ENCODE results near the gene PHF11. TPM values are rescaled to one million over a fixed set of nuclear protein-coding genes. Genes with fewer than 3 reads are reported as not detected.

The PHF11 gene
- polyA plus RNA-seq, 3 donors = 63.4 to 68.8 (median 68.4) TPM

GRCh38 chr13:49454388-49455006 is 41.3 kb upstream of the PHF11 start:
- peaks cover 7% of the 10 kb centered on the region for H3K4me1 Mint-ChIP-seq
- no peak overlapping the region for H3K4me3 ChIP-seq (replicated peaks in 1 of 3; ENCODE audit: low read depth in 2 of 3, low read length in 3 of 3)

GRCh38 chr13:49455007-49455398 is 40.8 kb upstream of the PHF11 start:
- H3K4me1 ChIP-seq (ENCODE audit: control insufficient read depth in 1 of 2, insufficient read depth in 2 of 2, low read length in 2 of 2) = no peaks in the 10 kb centered on the region
- H3K27ac Mint-ChIP-seq = no peak overlapping the region
- peaks cover 22 to 23% of the 10 kb centered on the region in 2 donors for H3K36me3 Mint-ChIP-seq
- DNase-seq = no peak
- H3K4me3 Mint-ChIP-seq = no peak overlapping the region
- H3K36me3 ChIP-seq (replicated peaks in 1 of 2; ENCODE audit: control insufficient read depth in 1 of 2, insufficient read depth in 2 of 2, low read length in 2 of 2) = peaks cover 4 to 22% of the 10 kb centered on the region in 2 donors
- TF ChIP-seq CTCF (IDR thresholded peaks at IDR 0.05) = no peak
- no peaks in the 10 kb centered on the region for H4K20me1 ChIP-seq (ENCODE audit: insufficient read depth, low read length)
- H3K79me2 ChIP-seq (ENCODE audit: insufficient read depth, low read length) = peaks cover 13% of the 10 kb centered on the region
- H3K9me3 Mint-ChIP-seq = no peaks in the 10 kb centered on the region
- no peak overlapping the region for H2AFZ ChIP-seq (ENCODE audit: insufficient read depth, low read depth, low read length, poor library complexity, severe bottlenecking)
- H3K9ac ChIP-seq (ENCODE audit: insufficient read depth, low read length, poor library complexity, severe bottlenecking) = no peak overlapping the region
- peaks cover 6% of the 10 kb centered on the region for H3K4me1 Mint-ChIP-seq
- no peaks in the 10 kb centered on the region for H3K27me3 Mint-ChIP-seq (ENCODE audit: low read depth in 3 of 3)
- no peak overlapping the region for H3K4me2 ChIP-seq (replicated peaks; ENCODE audit: extremely low read depth, low read length, poor library complexity, severe bottlenecking)
- H3K4me3 ChIP-seq (replicated peaks in 1 of 3; ENCODE audit: low read depth in 2 of 3, low read length in 3 of 3) = no peak overlapping the region
- H3K27me3 ChIP-seq (ENCODE audit: control insufficient read depth in 2 of 2, insufficient read depth in 2 of 2, low read length in 2 of 2) = no peaks in the 10 kb centered on the region
- H3K9me3 ChIP-seq (replicated peaks in 1 of 2; ENCODE audit: control insufficient read depth in 1 of 2, insufficient read depth in 1 of 2, low read length in 2 of 2) = no peaks in the 10 kb centered on the region
- no peak overlapping the region for H3K27ac ChIP-seq (ENCODE audit: low read depth in 1 of 2, low read length in 2 of 2)
- intact Hi-C loops (cut with micrococcal nuclease) = no loop called here

More at GRCh38 chr13:49454388-49455006, 41.3 kb upstream of the PHF11 start:
- H3K4me2 ChIP-seq (replicated peaks; ENCODE audit: extremely low read depth, low read length, poor library complexity, severe bottlenecking) = no peak overlapping the region
- H3K4me1 ChIP-seq (ENCODE audit: control insufficient read depth in 1 of 2, insufficient read depth in 2 of 2, low read length in 2 of 2) = no peaks in the 10 kb centered on the region
- peaks cover 18% of the 10 kb centered on the region for H3K79me2 ChIP-seq (ENCODE audit: insufficient read depth, low read length)
- DNase-seq = no peak
- H3K9ac ChIP-seq (ENCODE audit: insufficient read depth, low read length, poor library complexity, severe bottlenecking) = no peak overlapping the region
- H2AFZ ChIP-seq (ENCODE audit: insufficient read depth, low read depth, low read length, poor library complexity, severe bottlenecking) = no peak overlapping the region
- Mint-ChIP-seq H3K9me3 (no peaks in the 10 kb centered on the region), H3K36me3 (peaks cover 22% of the 10 kb centered on the region in 2 donors), H3K4me3 (no peak overlapping the region), H3K27ac (no peak overlapping the region), H3K27me3 (ENCODE audit: low read depth in 3 of 3) (no peaks in the 10 kb centered on the region)
- no peak for TF ChIP-seq CTCF (IDR thresholded peaks at IDR 0.05)
- H3K27ac ChIP-seq (ENCODE audit: low read depth in 1 of 2, low read length in 2 of 2) = no peak overlapping the region
- H4K20me1 ChIP-seq (ENCODE audit: insufficient read depth, low read length) = no peaks in the 10 kb centered on the region
- WGBS (ENCODE audit: insufficient coverage) = no CpG with 5 or more reads among the region's 4 CpGs
- peaks cover 4 to 21% of the 10 kb centered on the region in 2 donors for H3K36me3 ChIP-seq (replicated peaks in 1 of 2; ENCODE audit: control insufficient read depth in 1 of 2, insufficient read depth in 2 of 2, low read length in 2 of 2)
- intact Hi-C loops (cut with micrococcal nuclease) = no loop called here
- no peaks in the 10 kb centered on the region for H3K27me3 ChIP-seq (ENCODE audit: control insufficient read depth in 2 of 2, insufficient read depth in 2 of 2, low read length in 2 of 2)
- H3K9me3 ChIP-seq (replicated peaks in 1 of 2; ENCODE audit: control insufficient read depth in 1 of 2, insufficient read depth in 1 of 2, low read length in 2 of 2) = no peaks in the 10 kb centered on the region

All from CD14-positive monocyte (primary cell).